Endothelial cell of hepatic sinusoid (primary cell): ENCODE results near the gene ARID1B.
"Not testable (repeated sequence)": the region's sequence is repeated elsewhere in the genome, so short reads cannot be mapped to it uniquely, and the experiment has no call there.

Experiments
- in situ Hi-C: cut with HindIII; loops from 2 replicates; pipeline ENCODE4 v1.10.0; 2017; ENCODE audit warnings: low sequenced_read_pairs

Gene ARID1B

GRCh38 chr6:156925718-156926607, 148.8 kb downstream of the ARID1B start:
- in situ Hi-C loops: no loop called here

- in situ Hi-C loops: no loop called here
Measured at GRCh38 chr6:156928126-156928525, 150.9 kb downstream of the ARID1B start.

GRCh38 chr6:156928972-156929371, 151.8 kb downstream of the ARID1B start:
- in situ Hi-C loops: no loop called here

DNA sequence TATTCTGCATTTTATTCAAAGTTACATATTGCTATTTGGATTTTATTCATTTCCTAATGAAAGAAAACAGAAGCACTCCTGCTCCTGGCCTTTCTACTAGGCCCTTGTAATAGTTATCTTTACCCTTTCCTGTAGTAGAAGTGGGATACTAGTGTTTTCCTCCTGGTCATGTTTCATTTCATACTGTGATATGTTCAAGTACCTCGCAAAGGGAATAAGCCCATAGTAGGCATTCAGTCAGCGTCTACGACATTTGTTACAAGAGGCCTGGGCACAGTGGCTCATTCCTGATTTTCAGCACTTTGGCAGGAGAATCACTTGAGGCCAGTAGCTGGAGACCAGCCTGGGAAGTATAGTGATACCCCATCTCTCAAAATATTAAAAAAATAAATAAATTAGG, 154.1 kb downstream of the ARID1B start:
- in situ Hi-C loops: no loop called here

- in situ Hi-C loops: no loop called here
Measured at GRCh38 chr6:156933201-156934068, 156.3 kb downstream of the ARID1B start.

DNA sequence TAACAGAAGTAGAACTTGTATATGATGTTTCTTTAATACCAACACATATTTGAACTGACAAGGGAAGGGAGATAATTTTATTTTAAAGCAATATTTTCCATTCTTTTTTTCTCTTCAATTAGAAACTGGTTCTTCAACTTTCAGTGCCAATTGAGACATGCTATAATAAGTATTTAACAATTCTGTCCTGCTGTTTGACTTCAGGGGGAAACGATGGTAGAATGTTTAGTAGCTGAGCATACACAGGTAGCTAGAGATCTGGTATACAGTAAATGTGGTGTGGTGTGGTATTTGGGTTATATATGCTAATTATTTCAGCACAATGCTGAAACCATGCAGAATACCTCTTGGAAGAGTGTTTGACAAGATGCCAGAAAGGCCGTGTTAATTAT, 156.9 kb downstream of the ARID1B start:
- in situ Hi-C loops: no loop called here

- in situ Hi-C loops: no loop called here
Measured at GRCh38 chr6:156935000-156935399, 157.8 kb downstream of the ARID1B start.

- in situ Hi-C loops: no loop called here
Measured at GRCh38 chr6:156938143-156938542, 161.0 kb downstream of the ARID1B start.

GRCh38 chr6:156940221-156940620, 163.0 kb downstream of the ARID1B start:
- in situ Hi-C loops: no loop called here

GRCh38 chr6:156942266-156942665, 165.1 kb downstream of the ARID1B start:
- in situ Hi-C loops: no loop called here

GRCh38 chr6:156943166-156943565, 166.0 kb downstream of the ARID1B start:
- in situ Hi-C loops: no loop called here

DNA sequence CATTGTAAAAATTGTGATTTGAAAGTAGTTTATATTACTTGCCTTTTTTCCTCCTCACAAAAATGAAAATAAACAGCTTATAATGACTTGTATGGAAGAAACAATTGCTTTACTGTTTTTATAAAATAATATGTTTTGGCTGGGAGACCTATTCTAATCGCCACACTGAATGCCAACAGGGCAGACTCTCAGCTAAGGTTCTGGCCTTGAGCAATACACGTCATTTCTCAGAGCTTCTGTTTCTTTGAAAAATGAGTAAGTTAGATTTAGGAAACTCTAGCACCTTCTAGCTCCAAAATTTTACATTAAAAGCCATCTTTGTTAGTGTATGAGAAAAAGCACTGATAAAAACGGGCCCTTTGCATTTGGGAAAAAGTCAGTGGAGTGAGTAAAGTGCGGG, 166.6 kb downstream of the ARID1B start:
- in situ Hi-C loops: no loop called here

DNA sequence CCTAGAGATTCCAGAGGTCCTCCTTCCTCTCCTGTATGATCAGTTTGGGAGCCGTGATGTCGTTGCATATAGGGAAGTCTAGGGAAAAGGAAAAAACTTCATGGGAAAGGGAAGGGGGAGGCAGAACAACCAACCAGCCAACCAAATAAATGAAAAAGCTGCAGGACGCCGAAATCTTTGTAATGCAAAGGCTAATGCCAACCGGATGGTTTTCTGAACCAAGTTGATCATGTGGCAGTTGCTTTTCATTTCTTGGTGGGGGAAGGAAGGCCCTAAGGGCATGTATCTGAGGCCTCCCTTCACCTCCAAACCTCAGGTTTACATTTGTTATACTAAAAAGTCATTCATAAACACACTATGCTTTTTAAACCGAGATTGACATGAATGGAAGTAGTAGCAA, 167.2 kb downstream of the ARID1B start:
- in situ Hi-C loops: no loop called here

GRCh38 chr6:156945789-156946172, 168.6 kb downstream of the ARID1B start:
- in situ Hi-C loops: not testable (repeated sequence)

GRCh38 chr6:156946370-156946936, 169.3 kb downstream of the ARID1B start:
- in situ Hi-C loops: no loop called here

DNA sequence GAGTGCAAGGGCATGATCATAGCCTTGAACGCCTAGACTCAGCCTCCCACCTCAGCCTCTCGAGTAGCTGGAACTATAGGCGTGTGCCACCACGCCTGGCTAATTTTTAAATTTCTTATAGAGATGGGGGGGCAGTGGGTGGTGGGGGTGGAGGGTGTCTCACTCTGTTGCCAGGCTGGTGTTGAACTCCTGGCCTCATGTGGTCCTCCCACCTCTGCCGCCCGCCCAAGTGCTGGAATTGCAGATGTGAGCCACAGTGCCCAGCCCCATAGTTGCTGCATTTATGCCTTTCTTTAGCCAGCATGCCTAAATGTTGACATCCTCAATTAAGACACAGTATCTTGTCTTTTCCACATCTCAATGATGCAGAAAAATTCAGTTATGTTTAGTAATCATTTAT, 171.1 kb downstream of the ARID1B start:
- in situ Hi-C loops: no loop called here

GRCh38 chr6:156948807-156949206, 171.6 kb downstream of the ARID1B start:
- in situ Hi-C loops: no loop called here

- in situ Hi-C loops: no loop called here
Measured at GRCh38 chr6:156949376-156949775, 172.2 kb downstream of the ARID1B start.

GRCh38 chr6:156950084-156950483, 172.9 kb downstream of the ARID1B start:
- in situ Hi-C loops: no loop called here

DNA sequence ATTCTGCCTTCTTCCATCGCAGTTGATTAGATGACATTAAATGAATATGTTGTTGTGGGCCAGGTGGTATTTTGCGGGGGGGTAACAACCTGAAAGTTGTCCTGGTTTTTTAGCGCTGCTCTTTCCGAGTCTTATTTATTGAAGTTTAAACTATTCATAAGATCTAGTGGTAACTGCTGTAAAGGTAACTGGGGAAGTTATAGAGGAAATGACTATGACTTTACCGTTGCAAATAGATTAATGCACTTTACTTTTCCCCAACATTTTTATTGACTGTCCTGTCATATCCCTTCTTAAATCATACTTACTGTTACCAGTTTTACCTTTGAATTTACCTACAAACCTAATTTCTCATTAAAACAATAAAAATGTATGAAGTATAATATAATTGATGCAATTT, 173.4 kb downstream of the ARID1B start:
- in situ Hi-C loops: no loop called here

DNA sequence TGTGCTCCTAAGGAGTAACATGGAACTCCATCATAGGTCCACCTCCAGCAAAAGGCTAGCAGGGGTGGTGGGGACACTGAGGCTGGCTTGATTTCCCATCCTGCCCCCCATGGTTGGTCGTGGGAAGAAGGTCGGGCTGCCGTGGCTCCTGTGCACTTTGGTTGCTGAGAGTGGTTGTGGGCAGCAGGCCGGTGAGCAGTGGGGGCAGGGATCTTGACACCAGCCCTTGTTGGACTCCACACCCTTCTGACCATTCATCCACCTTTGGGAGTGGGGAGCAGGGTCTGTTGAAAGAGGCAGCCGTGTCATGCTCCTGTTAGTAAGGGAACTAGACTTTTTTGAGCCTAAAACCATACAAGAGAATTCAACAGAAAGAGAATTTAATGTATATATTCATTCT, 175.2 kb downstream of the ARID1B start:
- in situ Hi-C loops: no loop called here

DNA sequence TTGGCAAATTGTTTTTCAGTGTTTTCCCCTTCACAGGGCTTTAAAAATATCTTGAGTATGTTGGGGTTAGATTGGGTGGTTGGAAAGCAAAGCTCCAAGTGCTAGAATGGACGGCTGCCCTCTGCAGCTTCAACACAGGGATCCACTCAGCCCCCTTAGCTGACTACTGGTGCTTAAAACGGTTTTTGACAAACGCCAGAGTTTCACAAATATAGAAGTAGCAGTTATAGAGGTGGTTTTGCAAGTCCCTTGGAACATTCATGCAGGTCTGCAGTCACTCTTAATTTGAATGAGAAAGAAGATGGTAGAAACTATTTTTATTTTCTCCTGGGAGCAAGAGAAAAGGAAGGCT, 175.9 kb downstream of the ARID1B start:
- in situ Hi-C loops: no loop called here
